C4-2B (cell line): Measurements from ENCODE around the gene GLTP.

ENCODE experiments used
- ZFX ChIP-seq: fragments of 450-650 bp; IDR thresholded peaks from 2 replicates; pipeline ENCODE4 v1.6.1; 2017
- TF ChIP-seq, protein P1 (sequence below): fragments of 450-650 bp; conservative IDR thresholded peaks from 2 replicates; pipeline ENCODE4 v1.5.1; 2017; ENCODE audit warnings: mild to moderate bottlenecking

DNA sequence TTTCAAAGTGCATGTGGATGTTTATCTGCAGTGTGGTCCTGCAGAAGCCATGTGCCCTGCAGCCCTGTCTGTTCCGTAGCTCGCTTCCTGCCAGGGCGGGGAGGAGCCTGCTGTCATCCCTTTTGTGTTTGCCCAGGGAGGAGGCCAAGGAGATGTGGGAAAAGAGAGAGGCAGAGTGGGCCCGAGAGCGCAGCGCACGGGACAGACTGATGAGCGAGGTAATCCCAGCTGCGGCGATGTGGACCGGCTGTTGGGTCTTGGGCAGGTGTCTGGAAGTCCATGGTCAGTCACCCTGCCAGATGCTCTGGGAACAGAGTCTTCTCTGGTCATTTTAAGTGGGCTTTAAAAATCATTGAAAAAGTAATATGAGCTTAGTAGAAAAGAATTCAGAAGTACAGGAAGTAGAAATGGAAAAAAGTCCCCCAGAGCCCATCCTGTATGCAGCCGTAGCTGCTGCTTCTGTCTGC, 32.5 kb upstream of the GLTP start:
- TF ChIP-seq, protein P1, sequence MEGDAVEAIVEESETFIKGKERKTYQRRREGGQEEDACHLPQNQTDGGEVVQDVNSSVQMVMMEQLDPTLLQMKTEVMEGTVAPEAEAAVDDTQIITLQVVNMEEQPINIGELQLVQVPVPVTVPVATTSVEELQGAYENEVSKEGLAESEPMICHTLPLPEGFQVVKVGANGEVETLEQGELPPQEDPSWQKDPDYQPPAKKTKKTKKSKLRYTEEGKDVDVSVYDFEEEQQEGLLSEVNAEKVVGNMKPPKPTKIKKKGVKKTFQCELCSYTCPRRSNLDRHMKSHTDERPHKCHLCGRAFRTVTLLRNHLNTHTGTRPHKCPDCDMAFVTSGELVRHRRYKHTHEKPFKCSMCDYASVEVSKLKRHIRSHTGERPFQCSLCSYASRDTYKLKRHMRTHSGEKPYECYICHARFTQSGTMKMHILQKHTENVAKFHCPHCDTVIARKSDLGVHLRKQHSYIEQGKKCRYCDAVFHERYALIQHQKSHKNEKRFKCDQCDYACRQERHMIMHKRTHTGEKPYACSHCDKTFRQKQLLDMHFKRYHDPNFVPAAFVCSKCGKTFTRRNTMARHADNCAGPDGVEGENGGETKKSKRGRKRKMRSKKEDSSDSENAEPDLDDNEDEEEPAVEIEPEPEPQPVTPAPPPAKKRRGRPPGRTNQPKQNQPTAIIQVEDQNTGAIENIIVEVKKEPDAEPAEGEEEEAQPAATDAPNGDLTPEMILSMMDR, result no peak
- TF ChIP-seq ZFX, result no peak
